Neutrophil (primary cell): Measurements from ENCODE around the gene CALML4.
"Not testable (repeated sequence)": the region's sequence is repeated elsewhere in the genome, so short reads cannot be mapped to it uniquely, and the experiment has no call there.

Experiments used
- H3K27ac ChIP-seq: fragments of 200-600 bp; sonication (generic); 2 replicates; pipeline ENCODE4 v1.5.1; 2016; ENCODE audit warnings: mild to moderate bottlenecking, moderate library complexity
- H3K27me3 ChIP-seq: fragments of 200-600 bp; sonication (generic); 2 replicates; pipeline ENCODE4 v1.6.0; 2016; ENCODE audit warnings: mild to moderate bottlenecking
- H3K36me3 ChIP-seq: fragments of 200-600 bp; sonication (generic); 2 replicates; pipeline ENCODE4 v1.5.1; 2017
- H3K4me1 ChIP-seq, 2 experiments: fragments of 200-600 bp in 1 of 2; sonication (generic) in 1 of 2; 1 replicate in 1 of 2; 2 replicates in 1 of 2; pipeline versions ENCODE4 v1.5.1 to v1.6.1; 2013 to 2016; ENCODE audit warnings: low read depth in 1 of 2, low read length in 1 of 2, mild to moderate bottlenecking in 1 of 2, moderate library complexity in 1 of 2; ENCODE audit not compliant: control insufficient read depth in 1 of 2, insufficient read depth in 1 of 2
- H3K4me3 ChIP-seq, 2 experiments: fragments of 200-600 bp in 1 of 2; sonication (generic) in 1 of 2; 1 replicate in 1 of 2; 2 replicates in 1 of 2; pipeline ENCODE4 v1.5.1; 2013 to 2016; ENCODE audit warnings: low read depth in 1 of 2, low read length in 1 of 2, mild to moderate bottlenecking in 1 of 2, moderate library complexity in 1 of 2
- H3K9me3 ChIP-seq: fragments of 200-600 bp; sonication (generic); 2 replicates; pipeline ENCODE4 v1.5.1; 2016
- TF ChIP-seq, protein P1 (sequence below): fragments of 200-600 bp; sonication (generic); IDR thresholded peaks from 2 replicates; pipeline ENCODE4 v1.5.1; 2016; ENCODE audit warnings: antibody characterized with exemption

CALML4 gene

GRCh38 chr15:68228143-68228970, 23.2 kb upstream of the CALML4 start:
- H3K27me3 ChIP-seq: no peaks in the 10 kb centered on the region
- no peaks in the 10 kb centered on the region for H3K36me3 ChIP-seq
- TF ChIP-seq, protein P1, sequence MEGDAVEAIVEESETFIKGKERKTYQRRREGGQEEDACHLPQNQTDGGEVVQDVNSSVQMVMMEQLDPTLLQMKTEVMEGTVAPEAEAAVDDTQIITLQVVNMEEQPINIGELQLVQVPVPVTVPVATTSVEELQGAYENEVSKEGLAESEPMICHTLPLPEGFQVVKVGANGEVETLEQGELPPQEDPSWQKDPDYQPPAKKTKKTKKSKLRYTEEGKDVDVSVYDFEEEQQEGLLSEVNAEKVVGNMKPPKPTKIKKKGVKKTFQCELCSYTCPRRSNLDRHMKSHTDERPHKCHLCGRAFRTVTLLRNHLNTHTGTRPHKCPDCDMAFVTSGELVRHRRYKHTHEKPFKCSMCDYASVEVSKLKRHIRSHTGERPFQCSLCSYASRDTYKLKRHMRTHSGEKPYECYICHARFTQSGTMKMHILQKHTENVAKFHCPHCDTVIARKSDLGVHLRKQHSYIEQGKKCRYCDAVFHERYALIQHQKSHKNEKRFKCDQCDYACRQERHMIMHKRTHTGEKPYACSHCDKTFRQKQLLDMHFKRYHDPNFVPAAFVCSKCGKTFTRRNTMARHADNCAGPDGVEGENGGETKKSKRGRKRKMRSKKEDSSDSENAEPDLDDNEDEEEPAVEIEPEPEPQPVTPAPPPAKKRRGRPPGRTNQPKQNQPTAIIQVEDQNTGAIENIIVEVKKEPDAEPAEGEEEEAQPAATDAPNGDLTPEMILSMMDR: no peak
- peak overlapping the region; percentile 81 for H3K27ac ChIP-seq
- peaks cover 20 to 35% of the 10 kb centered on the region in 2 experiments for H3K4me1 ChIP-seq
- H3K9me3 ChIP-seq: no peaks in the 10 kb centered on the region
- peak overlapping the region; percentile 79 to 91 for H3K4me3 ChIP-seq

GRCh38 chr15:68227643-68228142, 22.6 kb upstream of the CALML4 start:
- H3K27ac ChIP-seq: peak overlapping the region; percentile 81

DNA sequence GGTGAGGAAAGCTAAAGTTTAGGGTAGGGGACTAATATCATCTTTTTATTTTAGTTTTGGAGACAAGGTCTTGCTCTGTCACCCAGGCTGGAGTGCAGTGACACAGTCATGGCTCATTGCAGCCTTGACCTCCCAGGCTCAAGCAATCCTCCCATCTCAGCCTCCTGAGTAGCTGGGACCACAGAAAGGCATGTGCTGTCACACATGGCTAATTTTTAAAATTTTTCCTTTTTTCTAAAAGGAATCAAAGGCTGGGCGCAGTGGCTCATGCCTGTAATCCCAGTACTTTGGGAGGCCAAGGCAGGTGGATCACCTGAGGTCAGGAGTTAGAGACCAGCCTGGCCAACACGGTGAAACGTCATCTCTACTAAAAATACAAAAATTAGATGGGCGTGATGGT, 20.3 kb upstream of the CALML4 start:
- H3K4me1 ChIP-seq: peaks cover 20 to 22% of the 10 kb centered on the region in 2 experiments

More at GRCh38 chr15:68227643-68228142, 22.6 kb upstream of the CALML4 start:
- TF ChIP-seq, protein P1: no peak
- Histone ChIP-seq H3K9me3 (no peaks in the 10 kb centered on the region), H3K4me1 (peaks cover 20 to 28% of the 10 kb centered on the region in 2 experiments), H3K4me3 (peak overlapping the region; percentile 79 to 91), H3K36me3 (no peaks in the 10 kb centered on the region), H3K27me3 (no peaks in the 10 kb centered on the region)

GRCh38 chr15:68224546-68225250, 19.6 kb upstream of the CALML4 start:
- H3K36me3 ChIP-seq: no peaks in the 10 kb centered on the region

More for the DNA sequence above, 20.3 kb upstream of the CALML4 start:
- not testable (repeated sequence) for H3K27me3 ChIP-seq, H3K4me3 ChIP-seq, H3K27ac ChIP-seq, H3K9me3 ChIP-seq, H3K36me3 ChIP-seq

DNA sequence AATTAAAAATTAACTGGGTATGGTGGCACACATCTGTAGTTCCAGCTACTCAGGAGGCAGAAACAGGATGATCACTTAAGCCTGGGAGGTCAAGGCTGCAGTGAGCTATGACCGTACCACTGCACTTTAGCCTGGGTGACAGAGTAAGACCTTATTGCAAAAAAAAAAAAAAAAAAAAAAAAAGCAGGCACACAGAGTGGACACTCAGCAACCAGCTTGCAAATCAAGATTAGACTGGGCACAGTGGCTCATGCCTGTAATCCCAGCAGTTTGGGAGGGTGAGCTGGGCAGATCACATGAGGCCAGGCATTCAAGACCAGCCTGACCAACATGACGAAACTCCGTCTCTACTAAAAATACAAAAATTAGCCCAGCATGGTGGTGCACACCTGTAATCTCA, 19.0 kb upstream of the CALML4 start:
- Histone ChIP-seq H3K36me3 (no peaks in the 10 kb centered on the region), H3K27ac (no peak overlapping the region), H3K9me3 (no peaks in the 10 kb centered on the region), H3K27me3 (no peaks in the 10 kb centered on the region), H3K4me3 (no peak overlapping the region), H3K4me1 (peaks cover 13 to 15% of the 10 kb centered on the region in 2 experiments)
- TF ChIP-seq, protein P1: no peak

More at GRCh38 chr15:68224546-68225250, 19.6 kb upstream of the CALML4 start:
- TF ChIP-seq, protein P1: no peak
- no peak overlapping the region for H3K4me3 ChIP-seq
- no peaks in the 10 kb centered on the region for H3K27me3 ChIP-seq
- no peak overlapping the region for H3K27ac ChIP-seq
- peaks cover 15 to 16% of the 10 kb centered on the region in 2 experiments for H3K4me1 ChIP-seq
- H3K9me3 ChIP-seq: no peaks in the 10 kb centered on the region

DNA sequence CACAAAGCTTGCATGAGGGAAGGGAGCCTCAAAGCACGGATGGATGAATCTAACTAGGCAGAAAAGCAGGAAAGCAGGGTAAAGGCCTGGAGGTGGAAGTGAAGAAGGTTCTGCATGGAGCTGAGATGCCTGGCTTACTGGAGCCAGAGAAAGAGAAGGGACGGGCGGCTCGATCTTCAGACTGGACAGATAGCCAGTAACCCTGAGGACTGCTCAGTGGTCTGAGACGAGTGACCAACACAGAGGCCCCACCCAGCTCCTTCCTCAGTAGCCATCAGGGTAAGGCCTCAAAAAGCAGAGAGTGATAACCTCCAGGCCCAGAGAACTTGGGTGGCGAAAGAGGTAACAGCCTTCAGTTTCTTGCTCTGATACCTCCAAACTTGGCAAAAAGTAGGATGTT, 18.0 kb upstream of the CALML4 start:
- Histone ChIP-seq H3K4me3 (no peak overlapping the region), H3K27ac (no peak overlapping the region), H3K9me3 (no peaks in the 10 kb centered on the region), H3K27me3 (no peaks in the 10 kb centered on the region), H3K36me3 (no peaks in the 10 kb centered on the region), H3K4me1 (peaks cover 4 to 6% of the 10 kb centered on the region in 2 experiments)
- TF ChIP-seq, protein P1: no peak

GRCh38 chr15:68222432-68222743, 17.3 kb upstream of the CALML4 start:
- not testable (repeated sequence) for H3K36me3 ChIP-seq, H3K4me1 ChIP-seq, H3K27ac ChIP-seq, H3K9me3 ChIP-seq, H3K27me3 ChIP-seq, H3K4me3 ChIP-seq

GRCh38 chr15:68221530-68222431, 16.6 kb upstream of the CALML4 start:
- not testable (repeated sequence) for H3K36me3 ChIP-seq, H3K4me3 ChIP-seq

More at GRCh38 chr15:68221530-68222431, 16.6 kb upstream of the CALML4 start:
- H3K4me1 ChIP-seq, H3K27ac ChIP-seq, H3K9me3 ChIP-seq, H3K27me3 ChIP-seq: not testable (repeated sequence)
